PC-9 (cell line): Measurements from ENCODE around the gene LMX1A. TPM values are rescaled to one million over a fixed set of nuclear protein-coding genes. Genes with fewer than 3 reads are reported as not detected.

Experiments used
- BruUV-seq: library from RNA; stranded (reverse); fragments of 400-500 nt; replicated peaks from 2 replicates; lab custom pipeline; 2021; lab: Mats Ljungman, UMichigan
- CTCF ChIA-PET: fragments of 300-600 bp; sonication (Branson Sonifier 250); formaldehyde crosslinking; loops from one replicate; lab custom pipeline; 2022; ENCODE audit warnings: antibody characterized with exemption; lab: Charles Lee
- POLR2A ChIA-PET: fragments of 300-600 bp; sonication (Branson Sonifier 250); formaldehyde crosslinking; loops from one replicate; lab custom pipeline; 2022; ENCODE audit warnings: antibody characterized with exemption; ENCODE audit not compliant: unreplicated experiment; lab: Charles Lee
- DNase-seq, 2 experiments: peaks; one replicate each; pipeline versions ENCODE4 v3.0.0 to v3.0.0-alpha.2; 2015 to 2022; ENCODE audit warnings: mixed read lengths in 1 of 2
- H2AFZ ChIP-seq: fragments of 200-600 bp; sonication (generic); 2 replicates; pipeline ENCODE4 v1.8.1; 2017; ENCODE audit warnings: antibody characterized with exemption
- H3F3A ChIP-seq: fragments of 200-600 bp; sonication (generic); 2 replicates; pipeline ENCODE4 v1.8.1; 2017; ENCODE audit warnings: antibody characterized with exemption, mild to moderate bottlenecking, low read depth; ENCODE audit not compliant: insufficient read depth
- H3K27ac ChIP-seq: fragments of 200-600 bp; sonication (generic); 2 replicates; pipeline ENCODE4 v1.6.1; 2016; ENCODE audit warnings: mixed run types
- H3K27me3 ChIP-seq: fragments of 200-600 bp; sonication (generic); 2 replicates; pipeline ENCODE4 v1.6.1; 2016; ENCODE audit warnings: low read depth, mixed run types; ENCODE audit not compliant: insufficient read depth
- H3K36me3 ChIP-seq: fragments of 200-600 bp; sonication (generic); 2 replicates; pipeline ENCODE4 v1.6.1; 2016; ENCODE audit warnings: low read depth, mixed run types
- H3K4me1 ChIP-seq: fragments of 200-600 bp; sonication (generic); replicated peaks from 2 replicates; pipeline ENCODE4 v1.6.1; 2016; ENCODE audit warnings: mixed run types; ENCODE audit not compliant: insufficient read depth
- H3K4me2 ChIP-seq: fragments of 200-600 bp; sonication (generic); 2 replicates; pipeline ENCODE4 v1.6.1; 2017; ENCODE audit warnings: mixed run types
- H3K4me3 ChIP-seq: fragments of 200-600 bp; sonication (generic); 2 replicates; pipeline ENCODE4 v1.6.1; 2016; ENCODE audit warnings: mixed run types
- H3K79me2 ChIP-seq: fragments of 200-600 bp; sonication (generic); 2 replicates; pipeline ENCODE4 v1.6.1; 2017; ENCODE audit warnings: low read depth, mixed run types
- H3K9me2 ChIP-seq: fragments of 200-600 bp; sonication (generic); 2 replicates; pipeline ENCODE4 v1.8.1; 2017; ENCODE audit warnings: mild to moderate bottlenecking; ENCODE audit not compliant: insufficient read depth
- H3K9me3 ChIP-seq: fragments of 200-600 bp; sonication (generic); 2 replicates; pipeline ENCODE4 v1.8.1; 2016; ENCODE audit warnings: low read depth; ENCODE audit not compliant: insufficient read depth
- H4K20me1 ChIP-seq: fragments of 200-600 bp; sonication (generic); 2 replicates; pipeline ENCODE4 v1.8.1; 2017; ENCODE audit not compliant: insufficient read depth
- EZH2 ChIP-seq: fragments of 200-600 bp; sonication (generic); IDR thresholded peaks from 2 replicates; pipeline ENCODE4 v1.8.0; 2017; ENCODE audit warnings: antibody characterized with exemption, low read depth
- intact Hi-C: fragments of 100-400 bp; cut with micrococcal nuclease; formaldehyde crosslinking; loops from one replicate; pipeline ENCODE4 v1.10.0; 2022; ENCODE audit not compliant: unreplicated experiment
- total RNA-seq: library from RNA; stranded (reverse); gene quantifications from 2 replicates; pipeline ENCODE4 v1.2.3, GENCODE V29; 2021
- TF ChIP-seq, protein P1 (sequence below): fragments of 200-600 bp; sonication (generic); conservative IDR thresholded peaks from 2 replicates; pipeline ENCODE4 v1.6.1; 2017; ENCODE audit warnings: mixed run types, antibody characterized with exemption, mild to moderate bottlenecking, moderate library complexity

The LMX1A gene
- total RNA-seq, 1 experiment from 2014 or later, result not detected

DNA sequence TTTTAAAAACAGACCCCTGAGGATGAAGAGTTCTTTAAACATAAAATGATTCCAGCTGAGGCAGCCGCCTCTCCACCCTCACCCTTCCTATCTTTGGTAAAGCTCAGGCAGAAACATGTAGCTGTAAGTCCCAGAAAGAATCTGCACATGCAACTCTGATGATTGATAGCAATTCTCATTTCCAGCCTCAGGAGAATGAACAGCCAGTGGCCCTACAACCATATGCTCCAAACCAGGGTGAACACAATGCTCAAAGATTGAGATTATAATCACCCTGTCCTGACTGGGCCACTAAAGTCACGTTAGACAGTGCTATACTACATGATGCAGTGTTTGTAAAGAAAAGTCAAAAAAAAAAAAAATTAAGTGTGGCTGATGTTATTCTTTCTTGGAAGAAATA is 80.2 kb downstream of the LMX1A start:
- CTCF ChIA-PET, result no interaction called here
- no peaks in the 10 kb centered on the region for H3K4me1 ChIP-seq
- no peak for DNase-seq
- no TSS peak for BruUV-seq
- H3K4me2 ChIP-seq, result no peak overlapping the region
- no peaks in the 10 kb centered on the region for H3F3A ChIP-seq
- H2AFZ ChIP-seq, result no peak overlapping the region
- H3K27ac ChIP-seq, result no peak overlapping the region
- H3K36me3 ChIP-seq, result no peaks in the 10 kb centered on the region
- H4K20me1 ChIP-seq, result no peaks in the 10 kb centered on the region
- H3K27me3 ChIP-seq, result no peaks in the 10 kb centered on the region
- POLR2A ChIA-PET, result no interaction called here
- TF ChIP-seq, protein P1, sequence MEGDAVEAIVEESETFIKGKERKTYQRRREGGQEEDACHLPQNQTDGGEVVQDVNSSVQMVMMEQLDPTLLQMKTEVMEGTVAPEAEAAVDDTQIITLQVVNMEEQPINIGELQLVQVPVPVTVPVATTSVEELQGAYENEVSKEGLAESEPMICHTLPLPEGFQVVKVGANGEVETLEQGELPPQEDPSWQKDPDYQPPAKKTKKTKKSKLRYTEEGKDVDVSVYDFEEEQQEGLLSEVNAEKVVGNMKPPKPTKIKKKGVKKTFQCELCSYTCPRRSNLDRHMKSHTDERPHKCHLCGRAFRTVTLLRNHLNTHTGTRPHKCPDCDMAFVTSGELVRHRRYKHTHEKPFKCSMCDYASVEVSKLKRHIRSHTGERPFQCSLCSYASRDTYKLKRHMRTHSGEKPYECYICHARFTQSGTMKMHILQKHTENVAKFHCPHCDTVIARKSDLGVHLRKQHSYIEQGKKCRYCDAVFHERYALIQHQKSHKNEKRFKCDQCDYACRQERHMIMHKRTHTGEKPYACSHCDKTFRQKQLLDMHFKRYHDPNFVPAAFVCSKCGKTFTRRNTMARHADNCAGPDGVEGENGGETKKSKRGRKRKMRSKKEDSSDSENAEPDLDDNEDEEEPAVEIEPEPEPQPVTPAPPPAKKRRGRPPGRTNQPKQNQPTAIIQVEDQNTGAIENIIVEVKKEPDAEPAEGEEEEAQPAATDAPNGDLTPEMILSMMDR, result no peak
- no peak for TF ChIP-seq EZH2
- intact Hi-C loops, result no loop called here
- H3K9me2 ChIP-seq, result no peaks in the 10 kb centered on the region
- no peaks in the 10 kb centered on the region for H3K9me3 ChIP-seq
- H3K4me3 ChIP-seq, result no peak overlapping the region
- no peaks in the 10 kb centered on the region for H3K79me2 ChIP-seq

DNA sequence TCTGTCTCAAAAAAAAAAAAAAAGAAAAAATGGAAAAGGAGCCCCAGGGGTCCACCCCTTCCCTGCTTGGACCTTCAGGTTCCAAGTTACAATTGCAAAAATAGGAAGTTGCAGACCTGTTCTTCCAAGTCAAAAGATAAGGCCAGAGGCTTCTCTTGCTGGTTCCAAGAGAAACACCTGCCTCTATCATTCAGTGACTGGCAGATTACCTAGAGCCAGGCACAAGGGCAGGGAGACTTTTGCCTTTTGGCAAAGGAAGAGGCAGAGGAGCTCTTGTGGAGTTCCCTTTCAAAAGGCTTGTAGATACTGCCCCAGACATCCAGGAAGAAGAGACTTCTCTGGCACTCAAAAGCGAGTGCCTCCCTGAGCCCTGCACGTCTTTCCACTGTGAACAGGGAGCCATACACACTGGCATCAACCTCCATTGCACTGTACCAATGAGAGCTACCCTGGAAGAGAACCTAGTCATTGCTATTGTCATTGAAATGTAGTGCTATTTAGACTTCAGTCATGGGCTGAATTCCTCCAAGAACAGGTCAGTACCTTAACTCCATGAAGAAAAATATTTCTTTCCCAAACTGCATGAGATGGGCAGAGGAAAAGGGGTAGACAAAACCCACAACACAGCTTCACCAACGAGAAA is 91.2 kb downstream of the LMX1A start:
- TF ChIP-seq EZH2, result no peak
- TF ChIP-seq, protein P1, result no peak
- no peak overlapping the region for H3K4me2 ChIP-seq
- intact Hi-C loops, result no loop called here
- H4K20me1 ChIP-seq, result no peaks in the 10 kb centered on the region
- H3K4me3 ChIP-seq, result no peak overlapping the region
- ChIA-PET POLR2A (no interaction called here), CTCF (no interaction called here)
- H3K4me1 ChIP-seq, result no peaks in the 10 kb centered on the region
- DNase-seq, result no peak
- H3K36me3 ChIP-seq, result no peaks in the 10 kb centered on the region
- H3K27ac ChIP-seq, result no peak overlapping the region
- no peaks in the 10 kb centered on the region for H3F3A ChIP-seq
- no peaks in the 10 kb centered on the region for H3K79me2 ChIP-seq
- no TSS peak for BruUV-seq
- H2AFZ ChIP-seq, result no peak overlapping the region
- no peaks in the 10 kb centered on the region for H3K9me3 ChIP-seq
- no peaks in the 10 kb centered on the region; the same call in 1 of the 2 replicates for H3K27me3 ChIP-seq
- H3K9me2 ChIP-seq, result 0 out of 2 replicates have a peak, but pooled peaks cover 3% of the 10 kb centered on the region

DNA sequence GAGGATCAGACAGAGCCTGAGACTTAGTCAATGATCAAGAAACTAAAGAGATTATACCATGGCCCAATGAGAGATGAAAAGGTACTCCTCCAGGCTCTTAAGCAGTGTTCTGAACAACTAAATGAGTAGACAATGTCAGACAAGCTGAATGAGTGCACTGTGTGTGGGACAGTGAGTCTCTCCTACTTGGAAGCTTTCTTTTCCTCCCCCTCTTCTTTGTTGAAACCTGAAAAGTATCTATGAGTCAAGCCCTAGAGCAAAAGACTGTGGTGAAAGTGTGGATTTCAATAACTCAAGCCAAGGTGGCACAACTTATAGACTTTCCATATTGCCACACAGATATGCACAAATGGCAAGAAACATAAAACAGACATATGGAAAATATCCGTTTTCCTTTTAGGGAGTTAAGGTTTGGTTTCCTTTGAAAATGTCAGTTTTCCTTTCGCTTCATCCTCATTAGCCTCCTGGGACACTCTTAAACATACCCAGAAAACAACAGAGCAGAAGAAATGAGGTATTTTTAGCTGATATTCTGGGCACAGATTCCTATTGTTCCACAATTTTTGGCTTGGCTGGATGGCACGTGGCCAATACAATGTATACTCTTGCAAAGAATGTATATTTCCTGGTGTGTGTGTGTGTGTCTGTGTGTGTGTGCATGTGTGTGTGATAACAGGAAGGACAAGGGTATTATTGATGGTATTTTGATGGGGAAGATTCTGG is 96.6 kb downstream of the LMX1A start:
- no peak overlapping the region for H3K4me3 ChIP-seq
- no peaks in the 10 kb centered on the region for H3K4me1 ChIP-seq
- no peaks in the 10 kb centered on the region for H3K9me3 ChIP-seq
- no peak overlapping the region for H2AFZ ChIP-seq
- no peaks in the 10 kb centered on the region for H3K9me2 ChIP-seq
- TF ChIP-seq, protein P1, result no peak
- no peak for TF ChIP-seq EZH2
- H4K20me1 ChIP-seq, result no peaks in the 10 kb centered on the region
- intact Hi-C loops, result no loop called here
- BruUV-seq, result no TSS peak
- no peak overlapping the region for H3K4me2 ChIP-seq
- CTCF ChIA-PET, result no interaction called here
- DNase-seq, result no peak
- no peaks in the 10 kb centered on the region for H3K36me3 ChIP-seq
- no peak overlapping the region for H3K27ac ChIP-seq
- H3K79me2 ChIP-seq, result no peaks in the 10 kb centered on the region
- POLR2A ChIA-PET, result no interaction called here
- no peaks in the 10 kb centered on the region; the same call in 1 of the 2 replicates for H3K27me3 ChIP-seq
- H3F3A ChIP-seq, result no peaks in the 10 kb centered on the region
